ENCODE data around the gene C9orf43.
A peak's percentile ranks its signal among the peaks of the same experiment; 100 is the strongest.
"Not testable (repeated sequence)": the region's sequence is repeated elsewhere in the genome, so short reads cannot be mapped to it uniquely, and the experiment has no call there.

C9orf43 gene

GRCh38 chr9:113381909-113382411, 28.6 kb upstream of the C9orf43 start:
- no peak for DNase-seq

GRCh38 chr9:113386571-113387393, 23.8 kb upstream of the C9orf43 start:
- no peak for DNase-seq

GRCh38 chr9:113387560-113388230, 22.9 kb upstream of the C9orf43 start:
- DNase-seq = no peak

- no peak for DNase-seq
Measured at GRCh38 chr9:113388833-113389232, 21.7 kb upstream of the C9orf43 start.

- no peak for DNase-seq
Measured at GRCh38 chr9:113389451-113389850, 21.1 kb upstream of the C9orf43 start.

GRCh38 chr9:113390192-113390960, 20.2 kb upstream of the C9orf43 start:
- no peak for DNase-seq

GRCh38 chr9:113391917-113392316, 18.6 kb upstream of the C9orf43 start:
- DNase-seq = no peak

GRCh38 chr9:113393281-113393680, 17.3 kb upstream of the C9orf43 start:
- DNase-seq = no peak

- no peak for DNase-seq
Measured at GRCh38 chr9:113395000-113395861, 15.3 kb upstream of the C9orf43 start.

GRCh38 chr9:113397203-113397631, 13.3 kb upstream of the C9orf43 start:
- DNase-seq = no peak

GRCh38 chr9:113398796-113399195, 11.8 kb upstream of the C9orf43 start:
- DNase-seq = no peak

- no peak for DNase-seq
Measured at GRCh38 chr9:113399646-113400200, 10.8 kb upstream of the C9orf43 start.

- DNase-seq = peak; percentile 98
Measured at GRCh38 chr9:113401027-113401792, 9.3 kb upstream of the C9orf43 start, which contains the start of gene ALAD. Gene ALAD (minus strand): TSS chr9:113401284. CDS start chr9:113393559, 7,725 bp downstream.

- DNase-seq = no peak
Measured at GRCh38 chr9:113403646-113404045, 6.9 kb upstream of the C9orf43 start.

GRCh38 chr9:113406353-113406752, 4.2 kb upstream of the C9orf43 start:
- DNase-seq = not testable (repeated sequence)

GRCh38 chr9:113406873-113407511, 3.6 kb upstream of the C9orf43 start:
- DNase-seq = not testable (repeated sequence)

- DNase-seq = no peak
Measured at GRCh38 chr9:113409481-113409880, 1.1 kb upstream of the C9orf43 start.

- DNase-seq = no peak
Measured at GRCh38 chr9:113409883-113410206, 702 bp upstream of the C9orf43 start.

GRCh38 chr9:113416149-113416721, 5.7 kb downstream of the C9orf43 start:
- DNase-seq = no peak

GRCh38 chr9:113417370-113417769, 6.8 kb downstream of the C9orf43 start:
- DNase-seq = no peak

All from NCI-H1092 (cell line).